ENCODE data around the gene CPSF4. TPM values are rescaled to one million over a fixed set of nuclear protein-coding genes. Genes with fewer than 3 reads are reported as not detected.
A peak's percentile ranks its signal among the peaks of the same experiment; 100 is the strongest.

Gene CPSF4
- total RNA-seq (2014; rRNA removed; shearing (Covaris generic)) = 51.9 and 60.1 TPM in 2 replicates

DNA sequence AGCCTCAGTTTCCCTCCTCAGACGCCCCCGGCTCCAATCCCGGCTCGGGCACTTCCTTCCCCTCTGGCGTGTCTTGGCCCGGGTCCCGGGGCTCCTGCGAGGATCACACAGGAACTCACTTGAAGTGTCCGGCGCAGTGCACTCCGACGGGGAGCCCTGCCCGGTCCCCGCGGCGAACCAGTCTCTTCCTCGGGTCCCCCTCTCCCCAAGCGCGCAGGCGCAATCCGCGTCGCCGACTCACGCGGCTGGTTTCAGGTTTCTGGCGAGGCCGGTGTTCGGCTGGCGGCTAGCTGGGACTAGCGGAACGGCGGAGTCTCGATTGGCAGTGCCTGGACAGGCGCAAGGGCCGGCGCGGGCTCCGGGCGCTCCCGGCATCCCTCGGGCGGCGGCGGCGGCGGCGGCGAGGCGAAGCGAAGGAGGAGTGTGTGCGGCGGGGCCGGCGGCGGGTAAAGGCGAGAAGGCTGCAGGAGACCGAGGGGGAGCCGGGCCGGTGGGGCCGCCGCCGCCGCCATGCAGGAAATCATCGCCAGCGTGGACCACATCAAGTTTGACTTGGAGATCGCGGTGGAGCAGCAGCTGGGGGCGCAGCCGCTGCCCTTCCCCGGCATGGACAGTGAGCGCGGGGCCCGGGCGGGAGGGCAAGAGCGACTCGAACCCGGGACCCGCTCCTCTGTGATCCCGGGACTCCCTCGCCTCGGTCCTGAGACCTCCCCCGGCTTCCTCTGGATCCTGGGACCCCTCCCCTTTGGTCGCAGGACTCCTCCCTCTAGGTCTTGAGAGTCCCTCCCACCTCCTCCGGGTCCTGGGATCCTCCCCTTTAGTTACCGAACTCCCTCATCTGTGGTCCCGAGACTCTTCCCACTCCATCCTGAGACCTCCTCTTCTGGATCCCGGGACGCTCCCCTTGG, at the start of gene CPSF4, which contains the start of gene PTCD1:
Gene CPSF4 (plus strand): TSS at position 371 of the 908 bp plus-strand sequence. CDS start 140 bp downstream, at position 511.
Gene PTCD1 (minus strand): TSS at position 226 of the 908 bp plus-strand sequence. CDS start 3,556 bp downstream, outside the sequence.
- DNase-seq (ENCODE audit: low read depth) = peak; percentile 100

DNA sequence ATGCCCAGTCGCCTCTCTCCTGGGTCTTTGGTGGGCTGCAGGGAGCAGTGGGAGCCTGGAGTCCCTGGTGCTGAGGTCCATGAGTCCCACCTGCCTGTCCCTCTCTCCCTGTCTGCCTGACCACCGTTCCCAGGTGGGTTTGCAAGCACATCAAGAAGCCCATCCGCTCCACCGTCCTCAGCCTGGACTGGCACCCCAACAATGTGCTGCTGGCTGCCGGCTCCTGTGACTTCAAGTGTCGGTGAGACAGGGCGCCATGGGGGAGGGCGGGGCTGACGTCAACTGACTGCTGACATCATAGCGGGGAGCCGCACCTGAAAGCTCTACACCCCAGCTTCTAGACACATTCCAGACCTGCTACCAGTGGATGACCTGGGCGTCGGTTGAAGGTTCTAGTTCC, 49.0 kb upstream of the CPSF4 start:
- DNase-seq (ENCODE audit: low read depth) = no peak

DNA sequence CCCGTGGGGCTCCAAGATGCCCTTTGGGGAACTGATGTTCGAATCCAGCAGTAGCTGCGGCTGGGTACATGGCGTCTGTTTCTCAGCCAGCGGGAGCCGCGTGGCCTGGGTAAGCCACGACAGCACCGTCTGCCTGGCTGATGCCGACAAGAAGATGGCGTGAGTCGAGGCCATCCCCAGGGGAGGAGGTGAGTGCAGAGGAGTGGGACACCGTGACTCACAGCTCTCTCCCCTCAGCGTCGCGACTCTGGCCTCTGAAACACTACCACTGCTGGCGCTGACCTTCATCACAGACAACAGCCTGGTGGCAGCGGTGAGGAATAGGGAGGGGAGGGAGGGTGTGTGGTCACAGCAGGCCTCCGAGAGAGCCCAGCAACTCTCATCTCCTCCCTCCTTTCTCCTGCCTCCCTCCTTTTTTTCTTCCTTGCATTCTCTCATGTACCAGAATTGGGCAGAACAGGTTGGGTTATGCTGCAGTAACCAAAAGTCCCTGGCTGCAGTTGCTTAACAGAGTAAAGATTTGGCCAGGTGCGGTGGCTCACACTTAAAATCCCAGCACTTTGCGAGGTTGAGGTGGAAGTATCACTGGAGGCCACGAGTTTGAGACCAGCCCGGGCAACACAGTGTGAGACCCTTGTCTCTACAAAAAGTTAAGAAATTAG, 47.7 kb upstream of the CPSF4 start:
- no peak for DNase-seq (ENCODE audit: low read depth)

DNA sequence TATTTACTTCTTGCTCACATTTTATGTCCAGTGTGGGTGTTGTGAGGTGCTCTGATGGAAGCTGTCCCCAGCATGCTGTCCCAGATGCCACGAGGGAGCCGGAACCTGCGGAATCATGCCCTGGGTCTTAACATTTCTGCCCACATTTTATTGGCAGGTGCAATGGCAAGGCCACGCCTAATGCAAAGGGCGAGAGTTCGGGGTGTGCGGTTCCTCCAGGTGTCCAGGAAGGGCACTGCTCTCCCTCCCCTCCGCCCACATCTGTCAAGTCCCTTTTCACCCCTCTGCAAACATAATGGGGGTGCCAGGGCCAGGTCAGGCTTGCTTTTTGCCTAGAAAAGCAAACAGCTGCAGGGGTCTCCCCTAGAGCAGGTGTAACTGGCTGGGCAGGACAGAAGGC, 46.7 kb upstream of the CPSF4 start:
- no peak for DNase-seq (ENCODE audit: low read depth)

DNA sequence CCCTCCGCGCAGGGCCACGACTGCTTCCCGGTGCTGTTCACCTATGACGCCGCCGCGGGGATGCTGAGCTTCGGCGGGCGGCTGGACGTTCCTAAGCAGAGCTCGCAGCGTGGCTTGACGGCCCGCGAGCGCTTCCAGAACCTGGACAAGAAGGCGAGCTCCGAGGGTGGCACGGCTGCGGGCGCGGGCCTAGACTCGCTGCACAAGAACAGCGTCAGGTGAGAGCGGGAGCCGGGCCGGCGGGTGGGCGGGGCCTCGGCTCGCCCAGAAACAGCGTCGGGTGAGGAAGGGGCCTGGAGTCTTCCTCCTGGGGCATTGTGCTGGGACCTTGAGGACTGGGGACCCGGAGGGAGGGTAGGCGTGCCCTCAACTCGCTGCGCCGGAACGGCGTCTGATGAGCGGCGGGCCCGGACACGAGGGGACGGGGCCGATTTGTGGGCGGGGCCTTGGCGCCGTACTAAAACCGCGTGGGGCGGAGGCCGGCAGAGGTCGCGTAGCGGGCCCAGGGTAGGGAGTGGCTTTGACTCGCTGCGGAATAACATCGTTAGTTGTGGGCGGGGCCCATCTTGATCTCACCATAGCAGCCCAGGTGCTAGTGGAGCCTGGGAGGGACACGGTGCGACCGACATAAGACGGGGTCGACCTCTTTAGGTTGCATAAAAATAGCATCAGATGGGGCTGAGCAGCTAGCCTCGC, 45.9 kb upstream of the CPSF4 start:
- no peak for DNase-seq (ENCODE audit: low read depth)

DNA sequence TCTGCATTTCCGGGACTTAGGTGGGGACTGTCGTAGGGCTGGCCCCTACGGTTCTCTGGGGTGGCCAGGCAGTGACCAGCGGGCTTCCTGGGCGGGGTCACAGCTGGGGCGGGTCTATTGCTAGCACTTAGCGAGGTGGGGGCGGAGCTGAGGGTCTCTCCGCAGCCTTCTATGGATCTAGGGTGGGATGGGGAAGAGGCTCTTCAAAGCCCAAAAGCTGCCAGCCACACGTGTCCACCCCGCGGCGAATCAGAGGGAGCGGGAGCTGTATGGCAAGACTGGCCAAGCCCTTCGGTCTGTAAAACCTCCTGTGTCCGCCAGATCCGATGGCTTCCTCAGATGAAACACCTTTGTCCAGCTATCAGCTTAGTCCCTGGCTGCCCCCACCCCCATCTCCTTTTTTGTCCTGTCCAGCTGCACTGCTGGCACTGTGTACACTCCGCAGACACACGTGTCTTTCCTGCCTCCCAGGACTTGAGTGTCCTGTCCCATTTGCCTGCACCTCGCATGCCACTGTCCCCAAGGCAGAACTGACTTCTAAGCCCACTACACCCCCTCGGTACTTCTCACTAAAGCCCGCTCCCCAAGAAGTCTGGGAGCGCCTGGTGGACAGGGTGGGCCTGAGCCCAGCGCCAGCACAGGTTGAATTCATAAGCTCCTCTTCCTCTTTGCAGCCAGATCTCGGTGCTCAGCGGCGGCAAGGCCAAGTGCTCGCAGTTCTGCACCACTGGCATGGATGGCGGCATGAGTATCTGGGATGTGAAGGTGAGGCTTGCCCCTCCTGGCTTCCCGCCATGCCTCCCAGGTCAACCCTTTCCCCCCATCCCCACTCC, 45.2 kb upstream of the CPSF4 start:
- no peak for DNase-seq (ENCODE audit: low read depth)

DNA sequence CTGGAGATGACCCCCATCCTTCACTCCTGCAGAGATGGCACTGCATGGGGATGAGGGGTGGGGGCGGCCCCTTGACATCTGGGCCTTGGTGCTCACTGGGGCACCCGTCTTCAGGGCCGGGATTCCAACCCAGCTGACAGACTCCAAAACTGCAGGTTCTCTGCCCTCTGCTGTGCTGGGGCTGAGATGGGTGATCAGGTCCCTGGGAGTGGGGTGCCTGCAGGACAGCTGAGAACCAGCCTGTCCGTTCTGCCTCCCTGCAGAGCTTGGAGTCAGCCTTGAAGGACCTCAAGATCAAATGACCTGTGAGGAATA, 44.6 kb upstream of the CPSF4 start:
- no peak for DNase-seq (ENCODE audit: low read depth)

DNA sequence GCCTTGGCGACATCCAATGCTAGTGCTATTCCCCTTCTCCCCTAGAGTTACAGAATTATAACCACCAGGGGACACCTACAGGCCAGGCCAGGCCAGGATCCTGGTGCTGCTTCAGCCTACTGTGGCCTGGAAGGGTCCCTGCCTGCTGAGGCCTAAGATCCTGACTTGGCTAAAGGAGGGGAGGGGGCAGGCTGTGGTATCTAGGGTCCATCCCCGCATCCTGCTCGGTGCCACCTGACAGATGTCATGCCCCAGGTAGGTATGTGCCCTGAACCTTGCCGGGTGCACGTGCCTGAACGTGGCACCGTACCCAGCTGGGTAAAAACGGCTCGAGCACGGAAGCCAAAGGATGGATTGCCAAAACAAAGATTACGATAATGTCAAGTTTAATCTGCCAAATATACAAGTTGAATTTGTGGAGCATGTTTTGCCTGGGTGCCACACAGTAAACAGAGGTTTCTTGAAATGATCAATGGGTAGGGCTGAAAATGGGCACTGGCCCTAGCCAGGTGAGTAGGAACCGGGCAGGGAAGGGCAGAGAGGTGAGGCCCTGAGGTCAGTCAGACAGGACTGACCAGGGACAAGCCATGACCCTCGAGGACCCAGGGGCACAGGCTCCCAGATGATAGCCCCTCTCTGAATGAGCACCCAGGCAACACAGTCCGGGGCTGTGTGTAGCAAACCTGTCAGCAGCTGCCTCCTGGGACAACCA, 43.0 kb upstream of the CPSF4 start:
- no peak for DNase-seq (ENCODE audit: low read depth)

DNA sequence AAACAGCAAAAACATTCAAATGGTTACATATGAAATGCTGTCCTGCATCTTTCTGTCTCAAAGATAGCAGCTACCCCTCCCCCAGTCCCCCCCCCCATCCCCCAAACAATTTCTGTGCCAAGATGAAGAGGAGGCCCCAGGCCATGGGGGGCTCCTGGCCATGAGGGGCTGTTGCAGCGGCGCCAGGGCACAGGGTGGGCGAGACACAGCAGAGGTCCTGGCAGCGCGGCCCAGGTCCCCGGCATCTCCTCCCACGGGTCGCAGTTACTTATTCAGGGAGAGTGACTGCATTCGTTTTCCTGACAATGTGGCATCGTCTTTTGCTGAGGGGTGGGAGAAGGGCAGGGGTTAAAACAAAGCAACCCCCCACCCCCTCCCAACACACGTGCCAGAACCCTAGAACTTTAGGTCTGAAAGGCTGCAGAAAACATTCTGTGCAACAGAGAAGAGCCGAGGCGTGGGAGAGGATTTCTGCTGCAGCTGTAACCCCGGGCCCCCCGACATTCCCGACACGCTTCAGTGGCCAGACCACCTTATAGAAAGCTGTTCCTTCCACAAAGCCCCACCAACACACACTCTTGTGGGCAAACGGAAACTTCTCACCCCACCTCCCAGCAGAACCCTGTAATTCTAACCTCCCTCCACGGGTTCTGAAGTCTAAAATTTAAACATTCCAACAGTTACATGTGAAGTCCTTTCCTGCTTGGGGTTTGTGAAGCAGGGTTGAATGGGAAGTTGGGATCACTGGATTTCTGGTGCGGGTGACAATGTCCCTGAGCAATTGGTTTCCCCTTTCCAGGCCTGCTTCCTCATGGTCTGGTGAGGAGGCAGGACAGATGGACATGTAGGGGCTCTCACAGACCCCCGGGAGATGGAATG, 42.1 kb upstream of the CPSF4 start:
- no peak for DNase-seq (ENCODE audit: low read depth)

DNA sequence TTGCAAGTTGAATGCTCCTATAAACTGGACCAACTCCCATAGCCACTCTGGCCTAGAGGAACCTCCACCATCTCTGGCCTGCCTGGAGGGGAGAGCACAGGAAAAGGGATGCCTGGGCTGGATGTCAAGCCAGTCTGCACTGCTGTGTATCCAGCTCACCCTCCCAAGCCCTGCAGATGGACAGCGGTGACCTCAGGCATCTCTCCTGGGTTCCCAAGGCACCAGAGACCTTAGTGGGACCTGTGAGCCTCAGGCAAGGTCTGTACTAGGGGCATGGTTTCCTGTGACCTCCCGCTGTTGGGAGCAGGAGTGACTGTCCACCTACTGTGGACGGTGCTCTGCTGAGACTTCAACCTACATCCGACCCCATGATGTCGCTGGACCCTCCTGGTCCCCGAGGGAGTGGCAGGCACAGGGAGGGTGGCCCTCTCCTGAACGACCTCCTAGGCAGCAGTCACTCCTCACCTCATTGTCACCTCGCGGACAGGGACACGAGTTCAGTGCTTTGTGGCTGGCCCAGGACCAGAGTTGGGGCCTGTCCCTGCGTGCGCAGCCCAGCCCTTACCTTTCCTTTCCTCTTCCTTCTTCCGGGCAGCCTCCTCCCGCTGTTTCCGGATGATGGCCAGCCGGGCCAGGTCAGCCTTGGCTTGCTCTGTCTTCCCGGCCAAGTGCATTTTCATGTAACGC, 41.3 kb upstream of the CPSF4 start:
- no peak for DNase-seq (ENCODE audit: low read depth)

DNA sequence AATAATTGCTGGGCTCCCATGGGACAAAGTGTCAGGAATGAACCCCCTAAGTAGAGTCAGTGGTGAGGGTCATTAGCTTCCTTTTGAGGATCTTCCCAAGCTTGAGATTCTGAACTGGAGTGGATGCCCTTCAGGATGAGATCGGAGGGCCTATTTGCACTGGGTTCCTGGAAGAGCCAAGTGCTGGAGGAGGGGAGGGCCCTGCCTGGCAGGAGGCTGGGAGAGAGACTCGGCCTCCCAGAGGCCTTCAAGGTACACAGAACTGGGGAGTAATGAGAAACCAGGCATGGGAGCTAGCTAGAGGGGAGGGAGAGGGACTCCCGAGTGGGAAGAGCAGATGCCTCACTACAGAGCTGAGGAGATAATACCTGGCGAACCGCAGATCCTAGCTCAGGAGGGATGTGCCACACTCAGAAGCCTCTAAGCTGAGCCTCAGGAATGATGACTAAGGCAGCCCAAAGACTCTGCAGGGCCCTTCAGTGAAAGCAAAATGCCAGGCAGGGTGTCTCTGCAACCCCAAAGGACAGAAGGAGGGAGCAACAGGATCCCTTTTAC, 39.8 kb upstream of the CPSF4 start:
- no peak for DNase-seq (ENCODE audit: low read depth)

DNA sequence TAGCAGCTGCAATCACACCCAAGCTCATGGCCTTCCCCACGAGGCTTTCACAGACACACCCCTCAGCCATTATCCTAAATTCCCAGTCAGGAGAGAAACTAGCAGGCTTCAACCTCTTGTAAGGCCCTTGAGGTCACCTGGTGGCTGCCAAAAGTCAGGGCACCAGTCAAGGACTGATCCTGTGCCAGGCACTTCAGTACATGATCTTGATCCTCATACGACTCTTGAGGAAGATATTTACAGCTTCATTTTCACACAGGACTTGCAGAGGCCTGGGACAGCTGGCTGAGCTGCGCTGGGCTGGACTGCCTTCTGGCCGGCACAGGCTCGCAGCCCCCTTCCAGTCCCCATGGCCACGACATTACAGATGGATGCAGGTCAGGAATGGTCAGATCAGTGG, 39.1 kb upstream of the CPSF4 start:
- no peak for DNase-seq (ENCODE audit: low read depth)

DNA sequence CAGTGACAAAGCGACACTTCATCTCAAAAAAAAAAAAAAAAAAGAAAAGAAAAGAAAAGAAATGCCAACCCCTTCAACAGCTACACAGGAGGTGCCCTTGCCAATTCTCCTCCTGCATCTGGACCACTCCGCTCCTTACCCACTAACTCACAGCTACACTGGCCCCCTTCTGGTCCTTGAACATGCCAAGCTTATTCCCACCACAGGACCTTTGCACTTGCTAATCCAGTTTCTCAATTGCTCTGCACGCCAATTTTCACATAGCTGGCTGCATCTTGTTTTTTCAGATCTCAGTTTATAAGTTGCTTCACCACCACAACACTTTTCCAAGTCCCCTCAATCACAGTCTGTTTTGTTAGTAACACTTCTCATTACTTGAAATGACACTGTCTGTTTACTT, 35.9 kb upstream of the CPSF4 start:
- no peak for DNase-seq (ENCODE audit: low read depth)

DNA sequence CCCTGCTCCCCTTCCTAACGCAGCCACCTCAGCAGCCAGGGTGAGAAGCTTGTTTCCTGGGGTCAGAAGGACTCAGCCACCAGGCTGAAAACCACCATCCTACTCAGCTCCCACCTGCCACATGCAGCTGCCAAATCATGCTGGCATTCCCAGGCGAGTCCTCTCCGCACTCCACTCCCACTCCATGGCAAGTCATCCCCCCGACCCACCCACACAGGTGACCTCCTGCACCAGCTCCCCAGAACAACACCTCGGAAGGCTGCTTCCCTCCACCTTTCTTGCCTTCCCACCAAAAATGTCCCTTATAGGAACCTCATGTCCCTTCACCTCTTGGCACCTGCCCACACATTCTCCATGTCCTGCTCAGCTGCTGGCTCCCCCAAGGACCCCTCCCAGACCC, 35.0 kb upstream of the CPSF4 start:
- DNase-seq (ENCODE audit: low read depth) = no peak

DNA sequence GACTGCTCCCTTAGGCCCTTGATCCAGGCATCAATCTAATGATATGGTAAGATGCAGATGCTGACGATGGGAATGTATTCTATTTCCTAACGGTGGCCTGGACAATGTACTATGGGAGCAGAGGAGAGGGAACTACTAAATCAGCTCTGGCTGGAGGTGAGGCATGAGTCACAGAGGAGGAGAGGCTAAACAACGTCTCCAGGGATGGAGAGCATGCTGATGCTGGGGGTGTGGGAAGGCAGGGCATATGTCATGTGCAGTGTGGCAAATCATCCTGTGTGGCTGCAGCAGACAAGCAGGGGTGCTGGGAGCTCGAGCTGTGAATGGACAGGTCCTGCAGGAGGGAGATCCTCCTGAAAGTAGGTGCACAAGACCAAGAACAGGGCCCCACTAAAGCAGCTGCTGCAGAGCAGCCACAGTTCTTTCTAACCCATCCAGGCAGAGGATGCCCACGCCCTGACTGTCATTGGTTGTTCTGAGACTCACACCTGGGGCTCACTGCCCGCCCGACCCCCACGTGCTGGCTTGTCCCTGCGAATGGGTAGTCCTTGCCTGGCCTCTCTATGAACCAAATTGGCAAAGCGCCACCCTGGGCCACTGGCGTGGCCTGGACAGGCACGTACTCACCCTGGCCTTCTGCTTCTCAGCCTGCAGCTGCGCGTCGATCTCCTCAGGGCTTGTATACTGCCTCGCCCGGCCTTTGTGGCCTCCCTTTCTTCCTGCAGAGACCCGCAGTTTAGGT, 34.3 kb upstream of the CPSF4 start:
- no peak for DNase-seq (ENCODE audit: low read depth)

DNA sequence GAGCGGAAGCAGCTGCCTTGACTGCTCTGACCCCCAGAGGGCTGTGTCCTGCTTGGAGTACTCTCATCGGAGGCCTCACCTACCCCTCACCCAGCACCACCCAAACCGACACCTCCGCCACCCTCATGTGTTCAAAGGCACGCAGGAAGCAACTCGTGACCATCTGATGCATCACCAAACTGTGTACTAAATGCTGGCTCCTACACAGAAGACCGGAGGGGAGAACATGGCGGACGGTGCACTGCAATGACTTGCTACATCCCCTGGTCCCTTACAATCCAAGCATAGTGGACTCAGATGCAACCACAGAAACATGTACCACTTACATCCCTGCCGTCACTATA, 33.8 kb upstream of the CPSF4 start:
- no peak for DNase-seq (ENCODE audit: low read depth)

DNA sequence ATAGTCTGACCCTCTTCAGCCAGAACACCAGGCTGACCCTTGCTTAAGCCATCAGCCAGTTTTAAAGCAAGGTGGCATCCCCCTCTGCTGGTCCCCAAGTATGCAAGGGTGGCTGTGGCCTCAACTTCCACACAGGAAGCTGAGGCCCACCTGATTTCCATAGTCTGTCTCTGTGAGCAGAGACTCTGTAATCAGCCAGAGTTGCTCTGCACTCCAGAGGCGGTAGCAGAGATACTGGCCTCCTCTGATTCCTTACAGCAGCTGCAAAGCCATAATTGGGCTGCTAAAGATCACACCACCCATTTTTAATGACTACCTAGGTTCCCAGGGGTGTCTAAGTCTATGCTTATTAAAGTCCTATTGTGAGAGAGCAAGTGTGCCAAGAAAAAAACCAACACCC, 32.2 kb upstream of the CPSF4 start:
- no peak for DNase-seq (ENCODE audit: low read depth)

DNA sequence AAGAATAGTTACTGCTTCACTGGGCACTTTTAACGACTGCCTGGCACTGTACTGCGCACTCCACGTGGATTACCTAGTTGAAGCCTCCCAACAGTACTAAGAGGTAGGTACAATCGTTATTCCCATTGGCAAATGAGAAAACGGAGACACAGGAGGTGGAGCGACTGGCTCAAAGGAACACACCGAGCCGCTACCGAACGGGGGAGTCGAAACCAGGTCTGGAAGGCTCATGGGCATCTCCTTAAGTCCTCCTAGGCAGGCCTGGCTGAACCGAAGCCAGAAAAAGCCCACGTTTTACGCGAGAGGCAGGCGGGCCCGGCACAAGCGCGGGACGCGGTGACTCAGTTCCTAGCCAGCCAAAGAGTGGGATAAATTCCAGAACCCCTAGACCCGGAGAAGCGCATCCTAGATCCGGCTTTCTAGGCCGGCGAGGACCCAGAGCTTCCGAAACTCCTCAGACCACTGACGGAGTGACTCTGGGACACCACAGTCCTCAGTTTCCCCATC, 30.8 kb upstream of the CPSF4 start:
- peak; percentile 87 for DNase-seq (ENCODE audit: low read depth)

Data from Daoy (cell line).